ENCODE data around the gene HECW1. TPM values are rescaled to one million over a fixed set of nuclear protein-coding genes. Genes with fewer than 3 reads are reported as not detected.

HECW1 gene
- total RNA-seq, 2 experiments from 2014 or later = not detected

DNA sequence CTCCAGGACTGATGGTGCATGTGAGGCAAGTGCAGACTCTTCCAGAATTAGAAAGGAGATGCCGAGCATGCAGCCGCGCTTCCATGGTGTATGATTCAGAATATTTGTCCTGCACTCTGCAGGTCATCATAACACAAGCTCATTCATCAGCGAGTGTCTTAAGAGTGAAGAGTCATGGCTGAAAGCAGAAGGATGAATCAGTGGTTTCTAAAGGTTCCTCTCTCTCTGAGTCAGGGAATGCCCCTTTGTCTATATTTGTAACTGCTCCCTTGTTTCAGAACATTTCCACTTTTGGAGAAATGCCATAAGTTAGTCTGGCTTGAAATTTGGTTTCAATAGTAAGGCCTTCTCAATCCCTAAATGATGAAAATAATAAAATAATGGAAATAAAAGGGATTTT, 52.3 kb downstream of the HECW1 start:
- Mint-ChIP-seq H3K4me1 (ENCODE audit: low read depth) (no peaks in the 10 kb centered on the region), H3K27me3 (peaks cover 6% of the 10 kb centered on the region), H3K27ac (no peak overlapping the region), H3K9me3 (no peaks in the 10 kb centered on the region), H3K36me3 (no peaks in the 10 kb centered on the region), H3K4me3 (no peak overlapping the region)
- POLR2A ChIA-PET = no interaction called here
- intact Hi-C loops (cut with micrococcal nuclease) = no loop called here
- DNase-seq = no peak
- CTCF ChIA-PET = no interaction called here

DNA sequence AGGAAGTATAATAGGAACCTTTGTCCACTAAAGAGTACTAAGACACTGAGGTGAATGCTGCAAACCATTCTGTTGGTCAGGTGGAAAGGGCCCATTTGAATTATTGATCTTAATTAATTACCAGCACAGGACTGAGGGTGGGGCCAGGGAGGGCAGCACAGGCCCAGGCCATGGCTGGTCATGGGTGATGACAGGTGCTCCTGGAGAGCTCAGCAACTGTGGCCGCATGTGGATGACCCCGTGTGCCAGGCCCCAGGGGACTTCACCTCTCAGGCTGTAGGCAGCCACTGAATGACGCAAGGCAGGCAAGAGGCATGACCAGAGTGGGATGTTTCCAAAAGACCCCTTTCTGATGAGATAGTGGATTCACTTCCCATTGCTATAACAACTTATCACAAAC, 54.2 kb downstream of the HECW1 start:
- H3K9me3 Mint-ChIP-seq = no peaks in the 10 kb centered on the region
- H3K4me1 Mint-ChIP-seq (ENCODE audit: low read depth) = no peaks in the 10 kb centered on the region
- intact Hi-C loops (cut with micrococcal nuclease) = no loop called here
- H3K27me3 Mint-ChIP-seq = peaks cover 17% of the 10 kb centered on the region
- ChIA-PET CTCF (no interaction called here), POLR2A (no interaction called here)
- DNase-seq = no peak
- no peak overlapping the region for H3K4me3 Mint-ChIP-seq
- no peak overlapping the region for H3K27ac Mint-ChIP-seq
- H3K36me3 Mint-ChIP-seq = no peaks in the 10 kb centered on the region

DNA sequence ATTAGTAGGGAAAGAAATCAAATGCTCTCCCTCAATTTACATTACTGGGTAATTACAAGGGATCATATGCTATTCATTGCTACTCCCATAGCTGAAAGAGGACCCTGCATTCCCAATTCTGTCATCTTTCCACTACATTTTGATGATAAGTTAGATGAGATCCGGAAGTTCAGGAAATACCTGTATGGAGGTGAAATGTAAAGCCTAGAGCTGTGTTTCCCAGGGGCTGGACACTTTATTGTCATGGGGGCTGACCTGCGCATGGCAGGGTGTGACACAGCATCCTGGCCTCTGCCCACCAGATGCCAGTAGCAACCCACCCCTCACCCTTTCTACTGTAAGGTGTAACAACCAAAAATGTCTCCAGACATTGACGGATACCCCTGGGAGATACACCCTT, 56.6 kb downstream of the HECW1 start:
- Mint-ChIP-seq H3K9me3 (no peaks in the 10 kb centered on the region), H3K36me3 (no peaks in the 10 kb centered on the region), H3K4me1 (ENCODE audit: low read depth) (no peaks in the 10 kb centered on the region), H3K27me3 (peaks cover 18% of the 10 kb centered on the region), H3K4me3 (no peak overlapping the region), H3K27ac (no peak overlapping the region)
- no peak for DNase-seq
- intact Hi-C loops (cut with micrococcal nuclease) = no loop called here
- CTCF ChIA-PET = no interaction called here
- POLR2A ChIA-PET = no interaction called here

DNA sequence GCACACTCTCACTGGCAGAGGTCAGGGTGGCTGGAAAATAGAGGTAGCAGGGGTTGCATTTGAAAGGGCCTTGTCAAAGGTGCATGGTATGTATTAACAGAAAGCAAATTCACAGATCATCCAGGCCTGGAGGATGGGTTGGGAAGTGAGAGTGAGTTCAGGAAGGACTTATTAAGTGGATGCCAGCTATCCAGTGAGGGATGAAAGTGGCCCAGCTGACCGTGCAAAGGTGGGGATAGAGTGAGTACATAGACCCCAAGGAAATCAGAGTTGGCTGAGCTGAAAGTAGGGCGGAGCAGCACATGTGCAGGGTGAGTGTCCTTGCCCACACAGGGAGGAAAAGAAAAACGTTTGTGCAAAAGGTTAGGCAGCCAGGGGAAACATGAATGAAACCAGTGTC, 58.1 kb downstream of the HECW1 start:
- CTCF ChIA-PET = interaction anchor here (1.3 kb wide), 1 partner anchor 229 kb away, joined by 5 read pairs; no protein-coding TSS in a partner anchor
- H3K4me3 Mint-ChIP-seq = no peak overlapping the region
- intact Hi-C loops (cut with micrococcal nuclease) = no loop called here
- H3K36me3 Mint-ChIP-seq = no peaks in the 10 kb centered on the region
- no peaks in the 10 kb centered on the region for H3K4me1 Mint-ChIP-seq (ENCODE audit: low read depth)
- no peaks in the 10 kb centered on the region for H3K9me3 Mint-ChIP-seq
- no peak for DNase-seq
- H3K27ac Mint-ChIP-seq = no peak overlapping the region
- POLR2A ChIA-PET = no interaction called here
- H3K27me3 Mint-ChIP-seq = peaks cover 20% of the 10 kb centered on the region

DNA sequence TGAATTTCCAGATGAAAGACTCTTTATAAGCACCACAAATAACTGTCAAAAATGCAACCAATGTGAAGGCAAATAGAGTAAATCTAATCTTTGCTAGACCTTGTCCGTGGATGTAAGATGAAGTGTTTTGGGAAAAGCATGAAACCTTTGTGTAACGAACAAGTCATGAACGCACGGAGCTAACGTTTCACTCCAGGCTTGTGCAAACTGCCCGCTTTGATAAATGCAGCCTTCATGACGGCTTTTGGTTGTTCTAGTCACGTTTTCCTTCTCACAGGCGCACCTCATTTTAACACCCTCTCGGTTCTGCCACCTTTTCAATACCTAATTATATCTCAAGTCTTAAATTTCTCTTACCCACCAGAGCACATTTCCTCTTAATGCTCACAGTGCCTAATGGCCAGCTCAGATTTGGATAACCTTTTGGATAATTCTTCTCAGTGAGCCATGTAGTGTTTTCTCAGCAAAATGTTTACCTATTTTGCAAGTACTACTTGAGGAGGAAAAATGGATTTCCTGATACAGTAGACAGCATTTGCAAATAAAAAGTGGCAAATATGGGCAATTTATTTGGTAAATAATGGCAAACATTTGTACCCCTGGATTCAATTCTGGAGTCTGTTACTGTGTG, 63.2 kb downstream of the HECW1 start:
- Mint-ChIP-seq H3K36me3 (no peaks in the 10 kb centered on the region), H3K4me3 (no peak overlapping the region), H3K9me3 (no peaks in the 10 kb centered on the region), H3K27me3 (peaks cover 10% of the 10 kb centered on the region), H3K27ac (no peak overlapping the region), H3K4me1 (ENCODE audit: low read depth) (no peaks in the 10 kb centered on the region)
- intact Hi-C loops (cut with micrococcal nuclease) = no loop called here
- ChIA-PET CTCF (no interaction called here), POLR2A (no interaction called here)
- no peak for DNase-seq

DNA sequence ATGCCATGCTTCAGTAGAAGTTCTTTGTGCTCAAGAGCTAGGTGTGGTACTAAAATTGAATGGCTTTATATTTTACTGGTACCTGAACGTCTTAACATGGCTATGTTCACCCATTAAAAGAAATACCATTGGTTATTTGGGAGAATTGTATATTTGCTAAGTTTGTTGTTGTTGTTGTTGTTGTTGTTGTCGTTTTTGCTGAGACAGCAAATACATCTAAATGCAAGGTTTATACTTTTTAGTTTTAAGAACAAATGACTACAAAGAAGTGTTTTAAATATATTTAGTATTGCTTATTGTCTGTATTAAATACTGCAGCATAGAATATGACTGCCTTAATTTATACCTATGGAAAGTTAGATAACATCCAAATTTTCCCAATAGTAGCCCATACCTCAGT, 66.9 kb downstream of the HECW1 start:
- Mint-ChIP-seq H3K4me3 (no peak overlapping the region), H3K27me3 (peaks cover 6% of the 10 kb centered on the region), H3K4me1 (ENCODE audit: low read depth) (no peaks in the 10 kb centered on the region), H3K27ac (no peak overlapping the region), H3K9me3 (no peaks in the 10 kb centered on the region), H3K36me3 (no peaks in the 10 kb centered on the region)
- ChIA-PET POLR2A (no interaction called here), CTCF (interaction anchor here (1.9 kb wide), 1 partner anchor 260 kb away, joined by 6 read pairs; no protein-coding TSS in a partner anchor)
- DNase-seq = no peak
- intact Hi-C loops (cut with micrococcal nuclease) = no loop called here

DNA sequence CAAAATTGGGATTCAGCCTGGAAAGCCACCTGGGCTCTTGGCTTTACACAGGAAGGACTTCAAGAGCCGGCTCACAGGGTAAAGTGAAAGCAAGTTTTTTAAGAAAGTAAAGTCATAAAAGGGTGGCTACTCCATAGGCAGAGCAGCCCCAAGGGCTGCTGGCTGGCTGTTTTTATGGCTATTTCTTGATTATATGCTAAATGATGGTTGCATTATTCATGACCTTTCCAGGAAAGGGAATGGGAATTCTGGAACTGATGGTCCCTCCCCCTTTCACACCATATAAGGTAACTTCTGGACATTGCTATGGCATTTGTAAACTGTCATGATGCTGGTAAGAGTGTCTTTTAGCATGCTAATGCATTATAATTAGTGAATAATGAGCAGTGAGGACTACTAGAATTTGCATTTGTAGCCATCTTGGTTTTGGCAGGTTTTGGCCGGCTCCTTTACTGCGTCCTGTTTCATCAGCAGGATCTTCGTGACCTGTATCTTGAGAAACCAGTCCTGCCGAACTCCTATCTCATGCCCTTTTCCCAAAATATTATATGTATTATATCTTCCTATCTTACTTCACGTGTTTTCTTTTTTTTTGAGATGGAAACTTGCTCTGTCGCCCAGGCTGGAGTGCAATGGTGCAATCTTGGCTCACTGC, 80.5 kb downstream of the HECW1 start:
- Mint-ChIP-seq H3K27ac (no peak overlapping the region), H3K36me3 (no peaks in the 10 kb centered on the region), H3K27me3 (peaks cover 5% of the 10 kb centered on the region), H3K4me1 (ENCODE audit: low read depth) (no peaks in the 10 kb centered on the region), H3K4me3 (no peak overlapping the region), H3K9me3 (no peaks in the 10 kb centered on the region)
- intact Hi-C loops (cut with micrococcal nuclease) = no loop called here
- no peak for DNase-seq
- POLR2A ChIA-PET = no interaction called here
- CTCF ChIA-PET = no interaction called here

DNA sequence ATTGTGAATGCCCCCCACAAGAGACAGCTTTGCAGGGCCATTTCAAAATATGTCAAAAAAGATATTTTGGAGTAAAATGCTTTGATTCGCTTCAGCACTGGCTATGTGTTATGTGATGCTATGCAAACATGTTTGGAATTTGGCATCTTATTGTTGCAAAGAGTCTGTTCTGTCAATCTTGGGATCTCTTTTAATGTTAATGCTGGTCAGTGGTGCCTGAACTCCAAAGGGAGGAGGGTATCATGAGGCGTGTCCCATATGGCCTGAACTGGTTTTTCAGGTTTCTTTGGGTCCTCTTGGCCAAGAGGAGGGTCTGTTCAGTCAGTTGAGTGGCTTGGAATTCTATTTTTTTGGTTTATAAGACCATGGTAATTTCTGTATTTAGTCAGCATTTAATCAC, 81.4 kb downstream of the HECW1 start:
- ChIA-PET POLR2A (no interaction called here), CTCF (no interaction called here)
- H3K27me3 Mint-ChIP-seq = peaks cover 4% of the 10 kb centered on the region
- no peak overlapping the region for H3K4me3 Mint-ChIP-seq
- intact Hi-C loops (cut with micrococcal nuclease) = no loop called here
- DNase-seq = no peak
- H3K27ac Mint-ChIP-seq = no peak overlapping the region
- H3K4me1 Mint-ChIP-seq (ENCODE audit: low read depth) = no peaks in the 10 kb centered on the region
- no peaks in the 10 kb centered on the region for H3K36me3 Mint-ChIP-seq
- H3K9me3 Mint-ChIP-seq = no peaks in the 10 kb centered on the region

DNA sequence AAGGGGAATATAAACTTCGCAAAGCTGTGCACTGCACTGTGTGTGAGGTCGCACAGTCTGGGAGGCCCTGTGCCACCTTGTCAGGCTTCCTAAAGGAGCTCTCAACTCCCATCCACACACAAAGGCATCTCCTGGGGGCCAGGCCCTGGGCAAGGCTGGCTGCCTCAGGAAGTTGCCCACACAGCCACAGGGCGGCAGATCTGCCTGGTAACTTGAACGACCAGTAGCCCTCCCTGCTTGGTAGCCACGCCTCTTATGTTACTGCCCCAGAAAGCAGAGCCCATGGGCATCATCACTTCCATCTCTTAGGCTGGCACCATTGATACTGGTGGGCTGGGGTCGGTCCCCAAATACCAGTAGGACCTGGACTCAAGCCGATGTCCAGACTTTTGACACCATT, 82.8 kb downstream of the HECW1 start:
- H3K4me1 Mint-ChIP-seq (ENCODE audit: low read depth) = no peaks in the 10 kb centered on the region
- intact Hi-C loops (cut with micrococcal nuclease) = no loop called here
- H3K27me3 Mint-ChIP-seq = peaks cover 5% of the 10 kb centered on the region
- H3K27ac Mint-ChIP-seq = no peak overlapping the region
- ChIA-PET CTCF (no interaction called here), POLR2A (no interaction called here)
- no peaks in the 10 kb centered on the region for H3K36me3 Mint-ChIP-seq
- H3K9me3 Mint-ChIP-seq = no peaks in the 10 kb centered on the region
- H3K4me3 Mint-ChIP-seq = no peak overlapping the region
- no peak for DNase-seq

DNA sequence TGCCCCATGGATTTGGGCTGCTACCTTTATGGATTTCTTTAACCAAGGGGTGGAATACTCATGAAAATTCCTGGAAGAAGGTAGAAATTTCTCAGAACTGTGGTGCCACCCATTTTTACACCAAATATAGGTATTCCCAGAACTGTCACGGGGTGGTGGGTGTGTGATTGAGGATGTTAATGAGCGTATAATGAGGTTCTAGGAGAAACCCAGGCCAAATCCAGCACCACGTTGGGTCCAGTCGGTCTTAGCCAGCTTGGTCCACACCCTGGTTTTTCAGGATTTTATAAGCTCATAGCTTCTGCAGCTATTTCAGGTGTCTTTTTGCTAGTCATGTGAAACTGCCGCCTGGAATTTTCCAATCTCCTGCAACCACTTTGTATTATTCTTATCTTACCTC, 83.3 kb downstream of the HECW1 start:
- no peak for DNase-seq
- H3K4me3 Mint-ChIP-seq = no peak overlapping the region
- intact Hi-C loops (cut with micrococcal nuclease) = no loop called here
- H3K9me3 Mint-ChIP-seq = no peaks in the 10 kb centered on the region
- no peaks in the 10 kb centered on the region for H3K4me1 Mint-ChIP-seq (ENCODE audit: low read depth)
- H3K27me3 Mint-ChIP-seq = peaks cover 8% of the 10 kb centered on the region
- H3K27ac Mint-ChIP-seq = no peak overlapping the region
- ChIA-PET CTCF (no interaction called here), POLR2A (no interaction called here)
- H3K36me3 Mint-ChIP-seq = no peaks in the 10 kb centered on the region

DNA sequence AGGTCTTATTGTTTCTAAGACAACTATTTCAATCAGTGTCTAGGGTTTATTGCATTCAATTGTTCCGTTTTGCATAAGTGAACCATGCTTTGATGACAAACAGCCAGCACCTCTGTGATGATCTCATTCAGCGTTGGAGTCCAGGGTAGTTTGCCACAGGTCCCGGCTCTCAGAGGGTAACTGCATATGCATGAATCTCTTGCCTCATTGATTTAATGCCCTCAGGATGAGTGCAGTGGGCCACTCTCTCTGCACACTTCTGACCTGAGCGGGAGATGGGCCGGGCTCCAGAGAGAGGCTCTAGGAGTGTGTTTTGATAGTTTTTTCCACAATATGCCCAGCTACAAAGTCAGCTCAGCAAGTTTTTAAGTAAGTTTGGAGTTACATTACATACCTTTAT, 83.9 kb downstream of the HECW1 start:
- ChIA-PET CTCF (no interaction called here), POLR2A (no interaction called here)
- Mint-ChIP-seq H3K4me1 (ENCODE audit: low read depth) (no peaks in the 10 kb centered on the region), H3K4me3 (no peak overlapping the region), H3K27me3 (peaks cover 9% of the 10 kb centered on the region), H3K9me3 (no peaks in the 10 kb centered on the region), H3K27ac (no peak overlapping the region), H3K36me3 (no peaks in the 10 kb centered on the region)
- DNase-seq = no peak
- intact Hi-C loops (cut with micrococcal nuclease) = no loop called here

DNA sequence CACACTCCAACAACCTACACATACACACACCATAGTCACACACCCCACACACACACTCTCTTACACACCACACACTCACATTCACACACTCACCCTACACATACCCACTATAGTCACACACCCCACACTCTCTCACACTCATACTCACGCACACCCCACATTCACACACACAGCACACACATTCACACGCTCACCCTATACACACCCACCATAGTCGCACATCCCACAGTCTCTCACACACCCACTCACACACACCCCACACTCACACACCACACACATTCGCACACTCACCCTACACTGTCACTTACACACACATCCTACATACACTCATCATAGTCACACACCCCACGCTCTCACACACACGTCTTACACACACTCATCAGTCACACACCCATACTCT, 85.6 kb downstream of the HECW1 start:
- intact Hi-C loops (cut with micrococcal nuclease) = no loop called here
- CTCF ChIA-PET = no interaction called here
- no peak overlapping the region for H3K4me3 Mint-ChIP-seq
- no peaks in the 10 kb centered on the region for H3K9me3 Mint-ChIP-seq
- no peak for DNase-seq
- no peaks in the 10 kb centered on the region for H3K4me1 Mint-ChIP-seq (ENCODE audit: low read depth)
- no peak overlapping the region for H3K27ac Mint-ChIP-seq
- POLR2A ChIA-PET = no interaction called here
- no peaks in the 10 kb centered on the region for H3K36me3 Mint-ChIP-seq
- H3K27me3 Mint-ChIP-seq = peaks cover 10% of the 10 kb centered on the region

DNA sequence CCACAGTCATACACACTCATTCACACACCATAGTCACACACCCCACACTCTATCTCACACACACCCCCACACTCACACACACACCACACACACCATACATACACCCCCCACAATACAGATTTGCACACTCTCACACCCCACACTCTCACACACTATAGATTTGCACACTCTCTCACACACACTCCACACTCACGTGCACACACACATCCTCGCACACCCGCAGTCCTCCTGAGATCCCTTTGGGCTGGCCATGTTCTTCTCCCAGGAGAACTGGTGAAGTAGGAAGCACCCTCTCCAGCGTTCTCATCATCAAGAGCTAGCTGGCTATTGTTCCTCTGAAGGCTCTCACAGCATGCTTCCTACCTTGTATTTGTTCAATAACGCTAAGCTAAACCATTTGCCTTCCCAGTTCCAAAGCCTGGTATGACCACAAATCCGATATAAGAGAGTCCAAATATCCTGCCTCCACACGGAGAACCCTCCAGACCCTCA, 86.2 kb downstream of the HECW1 start:
- Mint-ChIP-seq H3K9me3 (no peaks in the 10 kb centered on the region), H3K27ac (no peak overlapping the region), H3K36me3 (no peaks in the 10 kb centered on the region), H3K27me3 (peaks cover 10% of the 10 kb centered on the region), H3K4me1 (ENCODE audit: low read depth) (no peaks in the 10 kb centered on the region), H3K4me3 (no peak overlapping the region)
- POLR2A ChIA-PET = no interaction called here
- intact Hi-C loops (cut with micrococcal nuclease) = no loop called here
- CTCF ChIA-PET = no interaction called here
- no peak for DNase-seq
